NCI-H146 treated with DMSO at 0.1 percent for 48 hours (cell line): Measurements from ENCODE around the gene ERGIC3.

Experiments used
- DNase-seq: peaks from one replicate; lab custom pipeline; 2025; ENCODE audit not compliant: unreplicated experiment; lab: John Stamatoyannopoulos, UW

ERGIC3 gene

DNA sequence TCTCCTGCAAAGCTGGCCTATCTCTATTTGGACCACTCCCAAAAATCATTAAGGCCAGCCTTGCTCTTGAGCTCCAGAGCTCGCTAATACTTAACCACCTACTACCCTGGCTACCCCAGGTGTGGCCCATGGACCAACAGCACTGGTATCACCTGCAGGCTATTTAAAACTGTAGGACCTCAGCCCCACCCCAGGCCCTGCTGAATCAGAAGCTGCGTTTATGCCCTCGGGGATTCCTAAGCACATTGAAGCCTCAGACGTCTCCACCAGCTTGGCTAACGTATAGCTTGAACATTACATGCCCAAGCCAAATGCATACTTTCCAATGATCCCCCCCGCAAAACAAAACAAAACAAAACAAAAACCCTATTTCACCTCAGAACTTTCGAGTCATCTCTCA is 54.0 kb downstream of the ERGIC3 start:
- DNase-seq = no peak

DNA sequence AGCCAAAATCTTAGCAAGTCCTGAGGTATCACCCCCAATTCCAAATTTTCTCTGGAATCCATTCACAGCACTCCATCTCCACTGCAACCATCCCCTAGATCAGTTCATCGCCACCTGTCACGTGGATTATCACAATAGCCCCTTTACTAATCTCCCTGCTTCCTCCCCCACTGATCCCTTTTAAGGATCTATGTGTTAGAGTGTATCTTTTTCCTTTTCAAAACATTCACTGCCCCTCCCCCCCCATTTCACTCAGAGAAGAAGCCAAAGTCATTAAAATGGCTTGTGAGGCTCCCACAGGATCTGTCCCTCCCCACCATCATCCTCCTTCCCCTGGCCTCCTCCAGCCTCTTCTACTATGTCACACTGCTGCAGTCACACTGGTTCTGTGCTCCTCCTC is 55.3 kb downstream of the ERGIC3 start:
- DNase-seq = no peak

DNA sequence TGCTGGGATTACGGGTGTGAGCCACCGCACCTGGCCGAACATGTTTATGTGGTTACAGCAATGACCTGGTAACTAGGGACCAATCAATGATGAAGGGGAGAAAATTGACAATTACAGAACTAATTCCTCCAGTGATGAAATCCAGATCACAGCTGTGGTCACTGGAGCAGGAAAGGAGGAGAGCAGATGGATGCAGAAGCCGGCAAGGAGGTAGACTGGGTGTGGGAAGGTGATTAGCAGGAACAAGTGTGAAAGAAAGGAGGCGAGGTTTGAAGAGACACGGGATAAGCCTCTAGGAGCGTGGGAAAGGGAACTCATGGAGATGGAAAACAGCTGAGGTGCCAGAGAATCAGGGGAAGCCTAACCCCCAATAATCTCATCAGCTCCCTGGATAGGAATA is 56.6 kb downstream of the ERGIC3 start:
- DNase-seq = no peak

DNA sequence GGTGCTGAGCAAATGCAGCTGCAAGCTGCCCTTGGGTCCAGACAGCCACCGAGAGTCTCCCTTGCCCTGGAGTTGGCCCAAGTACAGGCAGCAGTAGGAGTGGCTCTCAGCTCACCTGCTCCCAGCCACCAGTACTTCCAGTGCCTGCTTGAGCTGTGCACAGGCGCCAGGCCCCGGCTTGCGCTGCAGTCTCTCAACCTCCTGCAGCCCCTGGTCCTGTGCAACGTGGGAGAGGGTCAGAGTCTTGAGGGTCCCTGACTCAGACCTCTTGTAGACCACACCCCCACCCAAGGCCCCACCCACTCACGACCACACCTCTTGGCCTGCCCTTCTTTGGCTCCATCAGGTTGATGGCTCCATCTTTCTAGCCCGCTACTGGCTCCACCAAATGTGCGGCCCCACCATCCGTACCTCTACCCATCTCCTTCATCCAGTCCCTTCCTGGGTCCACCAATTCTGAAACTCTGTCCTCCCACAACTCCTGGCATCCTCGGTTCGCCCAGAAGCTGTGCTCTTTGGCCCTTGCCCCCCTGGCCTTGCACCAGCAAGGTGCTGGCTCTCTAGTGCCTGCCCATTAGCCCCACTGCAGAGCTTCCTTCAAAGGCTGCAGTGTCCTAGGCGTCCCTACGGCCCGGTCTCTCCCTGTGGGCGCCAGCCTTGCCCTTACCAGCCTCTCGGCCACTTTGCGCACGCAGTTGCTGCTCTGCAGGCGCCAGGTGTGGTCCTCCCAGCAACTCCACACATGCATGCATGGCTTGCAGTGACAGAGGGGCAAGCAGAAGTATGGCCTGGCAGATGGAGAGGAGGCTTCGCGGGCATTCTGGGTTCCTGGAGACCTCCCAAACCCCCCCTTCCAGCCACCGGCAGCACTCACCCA is 57.3 kb downstream of the ERGIC3 start:
- DNase-seq = no peak

DNA sequence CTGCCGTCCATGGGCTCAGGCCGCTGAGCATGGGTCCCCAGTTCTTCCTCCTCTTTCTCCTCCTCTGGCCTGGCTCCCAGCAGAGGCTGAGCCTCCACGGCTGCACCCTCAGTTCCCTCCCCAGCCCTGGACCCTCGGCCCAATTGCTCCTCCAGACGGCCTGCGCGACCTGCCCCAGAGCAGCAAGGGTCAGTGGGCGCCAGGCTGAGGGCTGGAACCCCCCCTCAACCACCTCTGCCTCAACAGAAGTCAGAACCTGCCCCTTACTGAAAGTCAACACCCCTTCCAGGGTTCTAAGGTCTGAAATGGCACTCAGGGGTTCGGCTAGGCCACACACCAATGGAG is 57.9 kb downstream of the ERGIC3 start:
- no peak for DNase-seq

DNA sequence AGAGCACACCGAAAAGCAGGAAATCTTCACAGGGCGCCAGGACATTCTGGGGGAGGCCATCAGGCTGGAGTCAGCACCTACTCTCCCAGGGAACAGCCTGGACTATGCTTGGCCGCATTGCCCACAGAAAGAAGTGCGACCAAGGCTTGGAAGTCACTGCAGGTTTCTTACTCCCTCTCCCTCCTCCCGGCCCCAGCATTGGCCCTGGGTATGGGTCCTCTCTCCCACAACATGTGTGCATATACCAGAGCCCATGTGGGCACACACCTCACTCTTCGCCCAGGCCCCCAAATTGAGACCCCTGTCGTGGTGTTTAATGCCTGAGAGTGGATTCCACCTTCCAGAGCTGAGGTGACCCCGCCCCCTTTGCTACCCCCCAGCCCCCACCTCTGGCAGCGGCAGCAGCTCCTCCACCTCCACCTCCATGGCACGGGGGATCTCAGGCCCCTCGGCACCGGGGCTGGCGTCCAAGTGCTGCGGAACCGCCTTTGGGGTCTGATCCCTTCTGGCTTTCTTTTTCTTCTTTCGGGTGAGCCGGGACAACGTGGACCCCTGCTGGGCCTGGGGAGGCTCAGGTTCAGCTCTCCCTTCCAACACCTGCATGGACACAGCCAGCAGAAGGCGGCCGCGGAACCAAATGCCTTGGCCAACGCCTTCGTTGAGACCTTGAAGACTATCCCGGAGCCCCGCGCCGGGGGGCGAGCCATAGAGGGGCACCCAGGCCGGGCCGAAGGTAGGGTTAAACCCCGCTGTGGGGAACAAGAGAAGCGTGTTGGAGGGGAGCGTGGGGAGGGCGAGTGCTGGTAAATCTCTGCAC is 58.5 kb downstream of the ERGIC3 start:
- no peak for DNase-seq

DNA sequence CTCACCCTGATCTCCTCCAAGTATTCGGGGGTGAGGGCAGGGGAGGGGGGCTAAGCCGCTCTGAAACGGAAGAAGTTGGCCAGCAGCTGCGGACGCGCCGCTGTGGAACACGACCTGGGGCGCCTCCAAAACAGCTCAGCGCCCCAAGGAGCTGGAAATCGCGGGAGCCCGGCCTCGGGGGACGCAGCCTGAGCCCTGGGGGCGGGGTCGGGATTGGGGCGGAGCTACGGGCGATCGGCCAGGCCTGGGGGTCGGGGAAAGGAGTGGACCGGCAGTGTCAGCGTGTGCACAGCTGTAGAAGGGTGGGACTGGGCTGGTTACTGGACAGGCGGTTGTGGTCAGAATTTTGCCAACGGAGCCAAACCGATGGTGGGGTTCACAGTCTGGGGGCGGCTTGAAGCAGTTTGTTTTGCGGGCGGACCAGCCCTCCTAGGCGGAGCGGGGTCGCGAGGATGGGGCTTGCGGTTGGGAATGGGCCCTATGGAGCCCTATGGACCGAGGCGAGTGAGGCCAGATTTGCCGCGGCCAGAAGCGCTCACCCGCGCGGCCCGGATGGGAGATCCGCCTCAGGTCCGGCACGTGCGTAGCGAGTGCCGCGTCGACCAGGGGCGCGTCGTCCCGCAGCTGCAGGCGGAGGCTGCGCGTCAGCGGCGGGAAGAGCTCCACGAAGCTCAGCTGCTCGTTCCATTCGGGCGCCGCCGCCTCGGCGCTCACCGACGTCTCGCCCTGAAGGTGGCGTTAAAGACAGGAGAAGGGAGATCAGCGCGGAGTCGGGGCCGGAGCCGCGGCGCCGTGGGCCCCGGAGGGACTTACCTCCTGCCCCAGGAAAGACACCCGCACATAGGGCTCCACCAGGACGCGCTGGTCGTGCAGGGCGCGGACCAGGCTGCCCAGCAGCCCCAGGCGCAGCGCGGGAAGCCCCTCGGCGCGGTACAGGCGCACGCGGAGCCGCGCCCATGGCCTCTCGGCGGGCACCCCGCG is 59.4 kb downstream of the ERGIC3 start:
- DNase-seq = peak; percentile 58

DNA sequence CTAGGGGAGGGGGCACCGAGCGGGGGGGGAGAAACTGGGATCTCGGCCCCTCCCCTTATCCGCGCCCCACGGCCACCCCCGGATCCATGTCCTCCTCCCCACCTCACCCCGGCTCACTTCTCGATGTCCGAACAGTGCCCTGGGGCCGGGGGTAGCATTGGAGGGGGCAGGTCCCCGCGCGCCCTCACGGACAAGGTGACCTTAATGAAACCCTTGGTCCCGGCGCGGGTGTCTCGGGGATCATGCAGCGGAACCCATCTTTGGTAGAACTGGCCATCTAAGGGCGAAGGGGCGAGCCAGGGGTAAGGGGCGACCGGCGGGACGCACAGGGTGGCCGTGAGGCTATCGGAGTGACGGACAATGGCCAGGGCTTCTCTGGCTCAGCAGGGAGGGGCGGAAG is 60.1 kb downstream of the ERGIC3 start:
- no peak for DNase-seq

DNA sequence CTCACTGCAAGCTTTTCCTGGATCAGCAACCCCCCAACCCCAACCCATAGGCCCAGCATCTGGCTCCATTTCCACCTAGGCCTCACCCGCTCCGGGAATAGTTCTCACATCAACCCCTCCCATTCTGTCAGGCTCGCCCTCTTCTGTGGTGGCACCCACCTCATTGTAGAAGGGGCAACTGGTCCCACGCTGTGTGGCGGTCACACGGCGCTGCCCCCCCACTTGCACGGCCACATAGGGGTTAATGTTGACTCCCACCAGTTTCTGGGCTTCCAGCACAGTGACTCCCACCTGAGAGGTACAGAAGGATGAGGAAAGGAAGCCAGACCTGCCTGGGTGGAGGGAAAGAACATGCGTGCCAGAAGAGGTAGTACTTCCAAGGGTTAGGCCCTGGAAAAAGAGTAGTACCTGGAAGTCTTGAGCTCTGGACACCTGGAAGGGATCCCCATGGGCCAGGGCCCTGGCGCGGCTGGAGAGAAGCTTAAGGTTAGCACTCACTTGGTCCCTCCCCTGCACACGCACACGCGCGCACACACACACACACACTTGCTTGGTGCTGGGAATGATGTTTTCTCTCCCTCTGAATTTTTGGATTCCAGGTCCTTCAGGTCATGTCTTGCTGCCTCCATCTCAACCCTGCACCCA is 61.1 kb downstream of the ERGIC3 start:
- no peak for DNase-seq

DNA sequence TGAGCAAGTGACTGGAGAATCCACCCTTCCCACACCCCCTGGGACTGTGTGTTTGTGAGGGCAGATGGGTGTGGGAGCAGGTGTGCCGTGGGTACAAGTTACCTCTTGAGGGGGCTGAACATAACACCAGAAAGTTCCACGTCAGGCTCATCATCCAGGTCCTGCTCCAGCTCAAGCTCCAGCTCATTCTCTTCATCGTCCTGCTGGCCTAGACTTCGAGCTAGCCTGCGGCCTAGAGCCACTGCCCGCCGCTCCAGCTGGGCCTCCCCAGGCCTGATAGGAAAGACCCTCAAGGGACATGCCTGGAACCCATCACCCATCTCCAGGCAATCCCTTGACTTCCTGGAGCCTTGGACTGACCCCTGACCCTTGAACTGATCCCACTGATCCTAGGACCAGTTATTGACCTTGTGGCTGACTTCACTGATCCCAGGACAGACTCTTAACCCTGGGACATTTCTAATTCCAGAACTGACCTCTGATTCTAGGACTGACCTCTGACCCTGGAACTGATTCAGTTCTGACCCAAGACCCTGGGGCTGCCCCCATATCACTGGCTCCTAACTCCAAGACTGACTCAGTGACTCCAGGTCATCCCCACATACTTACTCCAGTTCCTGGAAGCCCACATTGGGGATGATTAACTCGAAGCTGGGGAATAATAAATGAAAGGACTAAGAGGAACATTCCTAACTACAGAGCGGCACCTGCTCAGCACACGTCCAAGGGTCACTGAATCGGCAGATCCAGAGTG is 62.0 kb downstream of the ERGIC3 start:
- DNase-seq = no peak

DNA sequence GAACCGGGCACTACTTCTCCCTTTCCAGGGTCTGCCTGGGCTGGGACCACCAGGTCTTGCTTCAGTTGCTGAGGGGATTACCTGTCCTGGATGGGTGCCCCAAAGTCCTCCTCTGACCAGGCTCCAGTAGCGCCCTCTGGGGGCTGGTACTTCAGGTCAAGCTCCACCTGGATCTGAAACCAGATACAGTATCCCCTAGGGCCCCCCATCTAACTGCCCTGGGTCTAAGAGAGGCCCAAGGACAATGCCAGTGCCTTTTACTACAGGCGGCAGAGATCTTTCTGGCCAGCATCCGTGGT is 62.5 kb downstream of the ERGIC3 start:
- DNase-seq = no peak

DNA sequence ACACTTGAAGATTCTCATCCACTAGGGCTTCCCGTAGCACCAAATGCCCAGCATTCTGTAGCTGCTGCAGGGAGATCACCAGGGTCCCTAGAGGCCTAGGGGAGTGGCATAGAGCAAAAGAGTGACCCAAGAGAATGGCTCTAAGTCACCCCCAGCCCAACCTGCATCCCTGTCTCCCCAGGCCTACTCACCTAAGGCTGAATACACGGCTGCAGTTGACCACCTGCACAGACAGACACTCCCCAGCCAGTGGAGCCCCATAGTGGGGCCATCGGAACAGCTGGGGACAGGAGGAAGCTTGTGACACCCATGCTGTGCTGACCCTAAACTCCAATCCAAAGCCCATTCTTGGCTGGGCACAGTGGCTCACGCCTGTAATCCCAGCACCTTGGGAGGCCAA is 64.2 kb downstream of the ERGIC3 start:
- no peak for DNase-seq
